Measurements from ENCODE around the gene TTC29. TPM values are rescaled to one million over a fixed set of nuclear protein-coding genes. Genes with fewer than 3 reads are reported as not detected.
"Not testable (repeated sequence)": the region's sequence is repeated elsewhere in the genome, so short reads cannot be mapped to it uniquely, and the experiment has no call there.

TTC29 gene
- polyA plus RNA-seq, 1 donor (not counting 4 experiments of a cell fraction or from before 2014, with no cell fraction given): not detected

GRCh38 chr4:146833530-146833929, 112.1 kb downstream of the TTC29 start:
- Histone ChIP-seq H3K27ac (ENCODE audit: control insufficient read depth, insufficient read depth, low read length) (no peak overlapping the region), H3K79me2 (ENCODE audit: control insufficient read depth, insufficient read depth, low read length) (no peaks in the 10 kb centered on the region), H3K9me3 (ENCODE audit: control insufficient read depth, low read depth, low read length) (no peaks in the 10 kb centered on the region), H3K9ac (ENCODE audit: control insufficient read depth, extremely low read depth, insufficient read depth, low read length) (no peak overlapping the region), H3K4me2 (ENCODE audit: control insufficient read depth, extremely low read depth, insufficient read depth, low read depth, low read length) (no peak overlapping the region), H3K36me3 (ENCODE audit: control insufficient read depth in 2 of 2, extremely low read depth in 1 of 2, insufficient read depth in 2 of 2, low read length in 2 of 2) (no peaks in the 10 kb centered on the region), H2AFZ (ENCODE audit: control insufficient read depth, low read length) (no peak overlapping the region), H3K27me3 (ENCODE audit: control insufficient read depth, extremely low read depth, insufficient read depth, low read length) (no peaks in the 10 kb centered on the region), H3K4me1 (ENCODE audit: control insufficient read depth, extremely low read depth, insufficient read depth, low read length) (no peaks in the 10 kb centered on the region), H3K9me1 (ENCODE audit: control insufficient read depth, extremely low read depth, insufficient read depth, low read length) (no peaks in the 10 kb centered on the region), H4K20me1 (ENCODE audit: control insufficient read depth, extremely low read depth, insufficient read depth, low read length) (no peaks in the 10 kb centered on the region), H3K4me3 (ENCODE audit: control insufficient read depth in 2 of 3, extremely low read depth in 1 of 3, insufficient read depth in 2 of 3, low read depth in 1 of 3, low read length in 3 of 3) (no peak overlapping the region)
- dilution Hi-C loops (cut with MboI; ENCODE audit: extremely low pct_ligation_motif_present, low sequenced_read_pairs): no loop called here
- no peak for DNase-seq (ENCODE audit: low read depth, low spot score)
- no peak for TF ChIP-seq EZH2 (IDR thresholded peaks at IDR 0.05; ENCODE audit: low read length)
- TF ChIP-seq CTCF (optimal IDR thresholded peaks at IDR 0.05 in 1 of 3, IDR thresholded peaks at IDR 0.05 in 1 of 3, conservative IDR thresholded peaks at IDR 0.05 in 1 of 3; ENCODE audit: extremely low read depth in 1 of 3, insufficient read depth in 2 of 3, low read length in 3 of 3): no peak
- FAIRE-seq: no peak

DNA sequence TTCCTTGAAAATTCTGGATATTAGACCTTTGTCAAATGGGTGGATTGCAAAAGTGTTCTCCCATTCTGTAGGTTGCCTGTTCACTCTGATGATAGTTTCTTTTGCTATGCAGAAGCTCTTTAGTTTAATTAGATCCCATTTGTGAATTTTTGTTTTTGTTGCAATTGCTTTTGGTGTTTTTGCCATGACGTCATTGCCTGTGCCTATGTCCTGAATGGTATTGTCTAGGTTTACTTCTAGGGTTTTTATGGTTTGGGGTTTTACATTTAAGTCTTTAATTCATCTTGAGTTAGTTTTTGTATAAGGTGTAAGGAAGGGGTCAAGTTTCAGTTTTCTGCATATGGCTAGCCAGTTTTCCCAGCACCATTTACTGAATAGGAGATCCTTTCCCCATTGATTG, 122.7 kb downstream of the TTC29 start:
- not testable (repeated sequence) for FAIRE-seq

DNA sequence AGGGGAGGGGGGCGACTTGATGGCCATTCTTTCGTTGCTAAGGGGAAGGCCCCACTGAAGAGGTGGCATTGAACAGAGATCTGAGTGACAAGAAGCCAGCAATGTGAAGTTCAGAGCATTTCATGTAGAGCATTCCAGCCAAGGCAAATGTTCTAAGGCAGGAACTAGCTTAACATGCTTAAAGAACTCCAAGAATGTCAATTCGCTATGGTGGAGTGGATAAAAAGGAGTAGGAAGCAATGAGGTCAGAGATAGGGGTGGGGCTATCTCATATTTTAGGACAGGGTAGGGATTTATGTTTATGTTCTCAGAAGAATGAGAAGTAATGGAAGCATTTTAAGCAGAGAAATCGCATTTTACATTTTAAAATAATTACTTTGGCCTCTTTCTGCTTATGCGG, 130.9 kb downstream of the TTC29 start:
- H2AFZ ChIP-seq (ENCODE audit: control insufficient read depth, low read length): no peak overlapping the region
- peaks cover 4% of the 10 kb centered on the region for H3K27me3 ChIP-seq (ENCODE audit: control insufficient read depth, extremely low read depth, insufficient read depth, low read length)
- no peak for TF ChIP-seq EZH2 (IDR thresholded peaks at IDR 0.05; ENCODE audit: low read length)
- no peak overlapping the region for H3K9ac ChIP-seq (ENCODE audit: control insufficient read depth, extremely low read depth, insufficient read depth, low read length)
- H3K36me3 ChIP-seq (ENCODE audit: control insufficient read depth in 2 of 2, extremely low read depth in 1 of 2, insufficient read depth in 2 of 2, low read length in 2 of 2): no peaks in the 10 kb centered on the region
- H3K9me3 ChIP-seq (ENCODE audit: control insufficient read depth, low read depth, low read length): no peaks in the 10 kb centered on the region
- dilution Hi-C loops (cut with MboI; ENCODE audit: extremely low pct_ligation_motif_present, low sequenced_read_pairs): no loop called here
- FAIRE-seq: no peak
- H3K27ac ChIP-seq (ENCODE audit: control insufficient read depth, insufficient read depth, low read length): no peak overlapping the region
- no peak overlapping the region for H3K4me2 ChIP-seq (ENCODE audit: control insufficient read depth, extremely low read depth, insufficient read depth, low read depth, low read length)
- H4K20me1 ChIP-seq (ENCODE audit: control insufficient read depth, extremely low read depth, insufficient read depth, low read length): no peaks in the 10 kb centered on the region
- no peaks in the 10 kb centered on the region for H3K79me2 ChIP-seq (ENCODE audit: control insufficient read depth, insufficient read depth, low read length)
- H3K4me1 ChIP-seq (ENCODE audit: control insufficient read depth, extremely low read depth, insufficient read depth, low read length): no peaks in the 10 kb centered on the region
- no peak for DNase-seq (ENCODE audit: low read depth, low spot score)
- H3K9me1 ChIP-seq (ENCODE audit: control insufficient read depth, extremely low read depth, insufficient read depth, low read length): no peaks in the 10 kb centered on the region
- H3K4me3 ChIP-seq (ENCODE audit: control insufficient read depth in 2 of 3, extremely low read depth in 1 of 3, insufficient read depth in 2 of 3, low read depth in 1 of 3, low read length in 3 of 3): no peak overlapping the region

More for the DNA sequence above, 122.7 kb downstream of the TTC29 start:
- H3K4me2 ChIP-seq (ENCODE audit: control insufficient read depth, extremely low read depth, insufficient read depth, low read depth, low read length); H3K79me2 ChIP-seq (ENCODE audit: control insufficient read depth, insufficient read depth, low read length); H4K20me1 ChIP-seq (ENCODE audit: control insufficient read depth, extremely low read depth, insufficient read depth, low read length); H2AFZ ChIP-seq (ENCODE audit: control insufficient read depth, low read length); H3K4me1 ChIP-seq (ENCODE audit: control insufficient read depth, extremely low read depth, insufficient read depth, low read length); DNase-seq (ENCODE audit: low read depth, low spot score); dilution Hi-C loops (cut with MboI; ENCODE audit: extremely low pct_ligation_motif_present, low sequenced_read_pairs); H3K27me3 ChIP-seq (ENCODE audit: control insufficient read depth, extremely low read depth, insufficient read depth, low read length); H3K27ac ChIP-seq (ENCODE audit: control insufficient read depth, insufficient read depth, low read length); H3K36me3 ChIP-seq (ENCODE audit: control insufficient read depth in 2 of 2, extremely low read depth in 1 of 2, insufficient read depth in 2 of 2, low read length in 2 of 2); H3K9me3 ChIP-seq (ENCODE audit: control insufficient read depth, low read depth, low read length); H3K9me1 ChIP-seq (ENCODE audit: control insufficient read depth, extremely low read depth, insufficient read depth, low read length); H3K4me3 ChIP-seq (ENCODE audit: control insufficient read depth in 2 of 3, extremely low read depth in 1 of 3, insufficient read depth in 2 of 3, low read depth in 1 of 3, low read length in 3 of 3); H3K9ac ChIP-seq (ENCODE audit: control insufficient read depth, extremely low read depth, insufficient read depth, low read length): not testable (repeated sequence)
